Measurements from ENCODE around the gene ZGPAT.
"Not testable (repeated sequence)": the region's sequence is repeated elsewhere in the genome, so short reads cannot be mapped to it uniquely, and the experiment has no call there.

ZGPAT gene

DNA sequence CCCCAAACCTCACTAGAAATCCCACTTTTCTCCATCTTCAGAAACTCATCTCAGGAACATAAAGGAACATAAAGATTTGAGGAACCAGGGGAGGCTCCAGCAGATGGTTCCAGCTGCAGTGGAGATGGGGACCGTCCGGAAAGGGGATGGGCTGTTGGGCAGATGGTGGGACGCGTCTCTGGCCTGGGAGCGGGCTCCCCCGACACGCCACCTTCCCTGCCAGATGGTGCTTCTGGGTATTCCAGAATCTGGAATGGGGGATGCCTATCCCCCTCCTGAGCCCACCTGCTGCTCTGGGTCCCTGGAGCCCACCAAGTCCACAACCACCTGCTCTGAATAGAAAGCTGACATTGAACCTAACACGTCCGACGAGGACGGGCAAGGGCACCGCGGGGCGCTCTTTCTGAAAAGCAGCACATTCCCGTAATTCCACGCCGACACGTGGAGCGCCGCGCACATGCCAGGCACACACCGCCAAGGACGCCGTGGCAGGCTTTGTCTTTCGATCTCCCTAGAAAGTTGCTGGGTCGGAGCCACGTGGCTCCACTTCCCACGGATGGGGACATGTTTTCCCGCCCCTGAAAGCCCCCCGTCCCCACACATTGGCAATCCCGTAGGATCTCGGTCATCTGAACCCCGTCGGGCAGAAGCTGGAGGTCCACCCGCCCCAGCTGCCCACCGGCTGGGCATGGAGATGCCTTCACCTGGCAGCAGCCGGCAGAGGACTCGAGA, 59.0 kb downstream of the ZGPAT start:
- DNase-seq, result no peak

DNA sequence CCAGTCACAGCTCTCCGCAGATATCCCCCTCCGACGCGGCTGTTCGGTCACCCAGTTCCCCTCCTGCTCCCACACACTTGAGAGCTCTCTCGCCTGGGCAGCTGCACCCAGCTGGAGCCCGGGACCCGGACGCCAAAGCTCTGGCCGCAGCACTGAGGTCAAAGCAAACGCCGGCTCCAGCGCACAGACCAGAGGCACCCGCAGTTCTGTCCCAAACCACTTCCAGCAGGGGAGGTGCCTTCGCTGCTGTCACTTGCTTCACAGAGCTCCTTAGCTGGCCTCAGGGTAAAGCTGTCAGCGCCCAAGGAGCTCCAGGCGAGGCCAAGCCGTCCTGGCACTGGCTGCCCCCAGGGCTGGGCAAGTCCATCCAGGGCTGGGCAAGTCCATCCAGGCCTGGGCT, 59.6 kb downstream of the ZGPAT start:
- DNase-seq, result no peak

DNA sequence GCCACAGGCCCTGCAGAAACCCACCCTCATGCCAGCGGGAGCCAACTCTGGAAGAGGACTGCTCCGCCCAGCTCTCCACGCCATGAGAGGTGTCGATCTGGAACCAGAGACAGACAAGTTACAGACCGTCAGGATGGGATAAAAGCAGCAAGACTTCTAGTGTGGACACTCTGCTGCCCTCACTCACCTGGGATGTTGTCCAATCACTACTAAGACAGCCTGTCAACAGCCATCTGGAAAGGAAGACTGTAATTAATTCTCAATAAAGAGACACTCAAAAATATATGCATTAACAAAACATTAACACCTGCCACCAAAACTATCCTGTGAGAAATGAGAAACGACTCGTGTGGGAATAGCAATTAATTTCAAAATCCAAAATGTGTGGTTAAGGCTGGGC, 60.0 kb downstream of the ZGPAT start:
- no peak for DNase-seq

DNA sequence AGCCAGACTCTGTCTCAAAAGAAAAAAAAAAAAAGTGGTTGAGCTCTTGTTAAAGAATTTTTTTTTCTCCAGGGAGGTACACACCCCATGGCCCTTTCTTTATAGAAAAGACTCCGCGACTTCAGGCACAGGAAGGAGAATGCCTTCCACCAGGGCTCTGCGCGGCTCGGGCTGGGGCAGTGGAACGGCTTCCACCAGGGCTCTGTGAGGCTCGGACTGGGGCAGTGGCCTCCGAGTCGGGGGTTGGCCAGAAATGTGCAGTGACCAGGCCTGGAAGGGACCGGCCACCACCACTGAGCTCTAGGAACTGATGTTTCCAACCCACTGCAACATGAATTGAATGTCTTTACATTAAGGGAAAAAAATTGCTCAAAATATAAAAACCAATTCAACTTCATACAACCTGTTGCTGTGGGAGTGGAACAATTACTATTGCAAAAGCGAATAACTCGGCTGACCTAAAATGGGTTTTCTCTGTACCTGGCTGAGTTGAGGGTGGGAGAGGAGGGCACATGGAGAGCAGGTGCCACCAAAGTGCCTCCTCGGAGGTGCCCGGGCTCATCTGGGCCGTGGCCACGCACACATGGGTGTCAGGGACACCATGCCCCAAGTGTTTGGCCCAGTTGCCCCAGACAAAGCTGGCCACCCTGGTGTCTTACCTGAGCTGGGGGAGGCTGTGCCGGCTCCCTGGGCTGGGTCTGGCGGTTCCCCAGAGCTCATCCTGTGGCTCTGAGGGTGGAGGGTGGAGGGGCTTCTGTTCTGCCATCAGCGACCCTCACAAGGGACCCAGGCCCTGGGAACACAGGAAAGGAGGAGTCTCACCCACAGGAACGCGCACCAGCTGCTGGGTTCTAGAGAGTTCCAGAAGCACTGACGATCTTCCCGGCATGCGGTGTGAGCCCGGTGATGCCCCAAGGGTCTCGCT, 61.0 kb downstream of the ZGPAT start:
- no peak for DNase-seq

DNA sequence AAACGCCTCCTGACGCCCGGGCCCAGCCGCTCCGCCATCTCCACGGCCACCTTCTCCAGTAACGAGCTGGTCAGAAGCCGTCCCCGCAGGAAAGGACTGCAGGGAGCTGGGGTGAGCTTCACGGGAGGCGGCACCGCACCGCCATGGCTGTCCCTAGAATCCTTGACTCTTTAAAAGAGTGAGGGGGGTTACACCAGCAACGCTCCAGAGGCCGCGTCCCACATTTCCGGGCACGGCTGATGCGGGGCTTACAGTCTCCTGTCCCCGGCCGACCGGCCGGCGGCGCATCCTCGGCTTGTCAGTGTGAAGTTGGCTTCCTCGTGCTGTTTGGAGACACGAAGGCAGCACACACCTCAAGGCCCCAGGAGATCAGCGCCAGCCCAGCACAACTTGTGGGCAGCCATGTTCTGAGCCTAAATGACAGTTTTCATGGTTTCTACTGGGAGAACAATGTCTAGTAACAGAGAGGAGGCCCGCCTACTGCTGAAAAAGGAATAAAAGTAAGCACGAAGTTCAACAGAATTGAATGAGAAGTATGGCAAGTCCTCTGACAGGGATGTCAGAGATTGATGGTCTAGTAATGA, 62.1 kb downstream of the ZGPAT start:
- no peak for DNase-seq

DNA sequence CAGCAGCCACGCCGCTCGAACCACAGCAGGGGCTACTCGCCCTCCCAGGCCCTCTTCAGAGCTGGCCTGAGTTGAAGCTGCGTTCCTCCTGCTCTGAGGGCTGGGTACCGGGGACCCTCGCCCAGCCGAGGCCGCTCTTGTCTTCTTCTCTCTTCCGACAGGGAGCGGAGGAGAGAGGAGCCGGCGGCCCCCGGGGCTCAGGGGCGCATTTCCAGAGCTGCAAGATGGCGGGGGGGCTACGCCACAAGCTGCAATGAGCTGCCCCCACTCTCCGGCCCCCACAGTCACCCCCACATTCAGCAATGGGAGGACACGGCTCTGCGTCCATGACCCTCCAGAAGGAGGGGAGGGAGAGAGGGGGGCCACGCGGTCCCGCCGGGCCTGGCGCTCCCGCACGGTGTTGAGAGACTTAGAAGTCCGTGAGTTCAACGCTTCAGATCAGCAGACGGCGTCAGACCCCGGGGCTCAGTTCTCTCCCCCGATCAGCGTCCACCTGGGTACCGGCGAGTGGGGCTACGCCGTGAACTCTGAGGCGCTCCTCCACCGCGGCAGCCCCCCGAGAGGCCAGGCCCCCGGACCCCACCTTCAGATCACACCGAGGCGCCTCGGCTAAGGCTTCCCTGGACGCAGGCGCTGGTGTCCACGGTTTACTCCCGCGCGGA, 63.3 kb downstream of the ZGPAT start:
- DNase-seq, result no peak

DNA sequence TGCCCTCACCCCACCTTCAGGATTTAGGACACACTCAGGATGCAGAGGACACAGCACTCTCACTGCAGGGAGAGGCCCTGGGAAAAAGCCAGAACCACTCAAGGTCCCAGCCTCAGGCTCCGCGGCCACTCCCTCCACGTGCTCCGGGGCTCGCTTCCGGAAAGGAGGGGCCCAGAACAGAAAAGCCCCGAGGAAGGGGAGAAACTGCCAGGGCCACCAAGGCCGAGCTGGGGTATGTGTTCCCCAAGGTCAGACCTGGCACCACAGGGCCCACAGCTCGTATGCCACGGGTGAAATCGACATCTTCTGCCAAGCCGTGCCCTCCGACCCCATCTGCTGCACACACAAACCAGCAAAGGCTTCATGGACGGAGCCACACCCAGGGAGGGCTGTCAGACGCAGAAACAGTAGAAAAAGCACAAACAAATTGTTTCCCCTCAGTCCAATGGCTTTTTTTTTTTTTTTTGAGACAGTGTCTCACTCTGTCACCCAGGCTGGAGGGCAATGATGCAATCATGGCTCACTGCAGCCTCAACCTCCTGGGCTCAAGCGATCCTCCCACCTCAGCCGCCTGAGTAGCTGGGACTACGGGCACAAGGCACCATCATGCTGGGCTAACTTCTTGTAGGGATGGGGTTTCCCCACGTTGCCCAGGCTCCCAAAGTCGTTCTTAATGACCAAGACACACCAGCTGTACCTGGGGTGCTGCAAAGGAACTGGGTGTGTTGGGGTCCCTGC, 65.1 kb downstream of the ZGPAT start:
- no peak for DNase-seq

DNA sequence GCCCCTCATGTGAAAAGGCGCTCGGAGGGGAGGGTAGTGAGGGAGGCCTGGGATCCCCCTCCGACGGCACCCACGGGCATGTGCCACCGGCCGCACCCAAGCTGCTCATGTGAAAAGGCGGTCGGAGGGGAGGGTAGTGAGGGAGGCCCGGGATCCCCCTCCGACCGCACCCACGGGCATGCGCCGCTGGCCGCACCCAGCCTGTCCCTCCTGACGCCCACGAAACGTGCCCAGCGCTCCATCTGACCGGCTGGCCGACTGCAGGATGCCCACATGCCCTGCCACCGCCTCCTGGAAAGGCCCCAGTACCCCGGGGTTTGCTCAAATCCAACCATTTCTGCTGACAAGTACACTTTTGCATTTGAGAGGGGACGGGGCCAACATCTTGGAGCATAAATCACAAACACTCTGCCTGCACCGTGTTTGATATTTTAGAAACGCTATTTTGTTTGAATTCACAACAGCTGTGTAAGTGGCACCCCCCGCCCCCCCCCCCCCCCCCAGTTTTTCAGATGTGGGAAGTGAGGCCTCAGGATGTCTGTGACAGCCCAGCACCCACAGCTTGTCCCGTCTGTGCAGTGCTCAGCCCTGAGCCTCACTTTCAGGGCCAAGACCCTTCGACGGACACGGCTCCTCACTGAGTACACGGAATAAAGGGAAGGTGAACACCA, 65.9 kb downstream of the ZGPAT start:
- DNase-seq, result no peak

DNA sequence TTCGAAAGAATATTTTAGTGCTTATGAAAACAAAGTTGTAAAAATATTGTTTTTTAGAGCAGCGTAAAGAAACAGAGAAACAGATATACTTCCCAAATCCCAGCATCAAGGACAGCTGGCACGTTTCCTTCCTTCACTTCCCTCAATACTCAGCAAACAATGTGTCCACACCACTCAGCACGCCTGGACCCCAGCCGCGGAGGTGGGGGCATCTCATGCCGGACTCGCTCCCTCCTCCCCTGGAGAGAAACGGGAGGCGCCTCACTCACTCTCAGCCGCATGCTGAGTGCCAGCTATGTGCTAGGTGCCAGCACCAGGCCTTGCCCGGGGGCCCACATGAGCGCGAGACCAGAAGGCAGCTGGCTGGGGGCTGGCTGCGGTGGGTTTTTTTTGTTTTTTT, 66.5 kb downstream of the ZGPAT start:
- no peak for DNase-seq

DNA sequence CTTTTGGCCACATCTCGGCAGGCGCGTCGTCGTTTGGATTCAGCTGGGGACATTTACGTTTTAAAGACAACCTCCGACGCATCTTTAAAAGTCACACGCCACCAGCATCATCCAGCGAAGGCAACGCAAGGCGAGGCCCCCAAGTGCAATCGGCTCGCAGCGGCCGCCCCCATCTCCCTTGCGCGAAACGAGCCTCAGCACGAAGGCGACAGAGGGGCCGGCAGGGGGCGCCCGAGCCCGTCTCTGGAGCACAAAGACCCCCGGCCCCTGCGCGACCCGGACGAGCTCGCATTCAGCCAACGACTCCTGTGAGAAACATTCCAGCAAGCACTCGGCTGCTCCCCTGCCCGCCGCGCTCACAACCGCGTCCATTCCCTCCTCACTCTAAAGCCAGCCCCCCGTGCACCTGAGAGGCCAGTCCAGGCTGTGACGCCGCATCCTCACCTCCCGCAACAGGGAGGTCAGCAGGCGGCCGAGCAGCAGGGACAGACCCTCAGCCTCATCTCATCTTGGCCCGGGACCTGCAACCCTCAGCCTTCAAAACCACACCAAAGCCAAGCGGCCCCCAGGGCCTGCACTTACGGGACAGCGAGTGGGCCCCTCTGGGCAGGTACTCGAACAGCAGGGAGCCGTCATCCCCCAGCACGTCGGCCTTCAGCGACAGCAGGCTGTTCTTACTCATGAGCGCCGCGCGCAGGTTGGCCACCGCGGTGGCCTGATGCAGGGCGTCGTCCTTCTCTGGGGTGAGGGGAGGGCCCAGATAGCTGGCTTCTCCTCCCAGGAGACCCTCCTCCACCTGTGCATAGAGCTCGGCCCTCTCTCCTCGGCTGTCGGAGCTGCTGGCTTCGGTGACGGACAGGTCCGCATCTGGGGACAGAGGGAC, 67.5 kb downstream of the ZGPAT start:
- no peak for DNase-seq

DNA sequence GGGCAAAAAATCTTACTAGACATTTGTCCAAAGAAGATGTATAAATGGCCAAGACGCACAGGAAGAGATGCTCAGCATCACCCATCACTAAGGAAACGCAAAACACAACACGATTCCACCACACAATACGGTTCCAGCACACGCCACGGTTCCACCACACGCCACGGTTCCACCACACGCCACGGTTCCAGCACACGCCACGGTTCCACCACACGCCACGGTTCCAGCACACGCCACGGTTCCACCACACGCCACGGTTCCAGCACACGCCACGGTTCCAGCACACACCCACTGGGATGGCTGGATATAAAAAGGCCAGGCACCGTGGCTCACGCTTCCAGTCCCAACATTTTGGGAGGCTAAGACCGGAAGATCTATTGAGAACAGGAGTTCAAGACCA, 69.0 kb downstream of the ZGPAT start:
- not testable (repeated sequence) for DNase-seq

DNA sequence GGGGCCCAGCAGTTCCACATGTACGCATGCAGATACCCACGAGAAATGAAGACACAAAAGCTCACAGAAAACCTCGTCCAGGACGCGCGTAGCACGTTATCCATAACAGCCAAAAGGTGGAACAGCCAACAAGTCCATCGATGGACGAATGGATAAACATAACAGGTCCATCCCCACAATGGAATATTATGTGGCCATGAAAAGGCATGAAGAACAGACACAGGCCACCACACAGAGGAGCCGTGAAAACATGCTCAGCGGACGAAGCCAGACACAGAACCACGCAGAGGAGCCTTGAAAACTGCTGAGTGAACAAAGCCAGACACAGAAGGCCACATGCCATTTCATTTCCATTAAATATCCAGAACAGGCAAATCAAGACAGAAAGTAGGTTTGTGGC, 69.8 kb downstream of the ZGPAT start:
- no peak for DNase-seq

DNA sequence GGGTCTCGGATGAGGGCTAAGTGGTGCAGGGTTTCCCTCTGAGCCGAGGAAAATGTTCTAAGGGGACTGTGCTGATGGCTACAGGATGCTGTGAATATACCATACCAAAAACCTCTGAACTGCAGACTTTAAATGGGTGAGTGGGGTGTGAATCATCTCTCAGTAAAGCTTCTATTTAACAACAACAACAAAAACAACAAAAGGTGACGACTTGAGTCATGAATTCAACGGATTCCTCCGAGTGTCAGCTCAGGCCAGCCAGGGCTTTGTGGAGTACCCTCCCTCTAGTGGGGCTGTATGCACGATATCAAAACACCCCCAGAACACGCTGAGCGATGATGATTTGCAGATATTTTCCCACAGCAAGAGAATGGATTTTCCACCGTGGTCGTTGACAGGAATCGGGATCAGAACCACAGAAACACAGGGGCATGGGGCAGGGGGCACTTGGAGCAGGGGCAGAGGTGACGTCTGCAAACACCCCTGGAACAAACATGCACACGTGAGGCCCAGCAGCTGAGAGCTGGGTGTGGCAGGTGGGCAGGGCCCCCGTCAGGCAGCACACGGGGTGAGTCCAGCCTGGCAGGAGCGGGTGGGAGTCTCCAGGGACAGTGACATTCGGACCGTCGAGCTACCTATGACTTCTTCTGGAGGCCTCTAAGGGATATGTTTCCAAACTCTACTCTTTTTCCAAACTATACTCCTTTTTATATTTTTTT, 70.4 kb downstream of the ZGPAT start:
- DNase-seq, result no peak

DNA sequence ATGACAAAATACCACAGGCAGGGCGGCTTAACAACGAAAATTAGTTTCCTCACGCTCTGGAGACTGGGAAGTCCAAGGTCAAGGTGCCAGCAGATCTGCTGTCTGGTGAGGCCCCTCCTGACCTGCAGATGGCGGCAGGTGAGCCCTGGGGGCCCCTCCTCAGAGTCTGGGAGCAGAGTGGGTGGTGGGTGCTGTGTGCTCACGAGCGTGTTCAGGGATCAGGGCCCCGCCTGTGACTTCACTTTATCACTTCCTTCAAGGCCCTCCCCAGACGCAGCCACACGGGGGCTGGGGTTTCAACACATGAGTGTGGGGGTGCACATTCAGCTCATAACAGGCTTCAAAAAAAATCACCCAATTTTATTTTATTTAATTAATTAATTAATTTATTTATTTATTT, 71.0 kb downstream of the ZGPAT start:
- DNase-seq, result no peak

DNA sequence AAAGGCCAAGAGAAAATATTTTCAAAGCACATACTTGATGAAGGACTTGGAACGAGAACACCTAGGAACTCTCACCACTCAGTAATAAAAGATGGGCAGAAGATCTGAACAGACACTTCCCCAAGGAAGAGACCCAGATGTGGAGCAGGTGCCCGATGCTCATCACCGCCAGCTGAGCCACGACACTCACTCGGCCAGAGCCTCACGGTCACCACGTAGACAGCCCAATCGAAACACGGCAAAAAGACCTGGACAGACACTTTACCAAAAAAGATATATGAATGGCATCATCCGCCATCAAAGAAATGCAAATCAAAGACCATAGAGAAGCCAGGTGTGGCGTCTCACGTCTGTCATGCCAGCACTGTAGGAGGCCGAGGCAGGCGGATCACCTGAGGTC, 73.3 kb downstream of the ZGPAT start:
- DNase-seq, result no peak

DNA sequence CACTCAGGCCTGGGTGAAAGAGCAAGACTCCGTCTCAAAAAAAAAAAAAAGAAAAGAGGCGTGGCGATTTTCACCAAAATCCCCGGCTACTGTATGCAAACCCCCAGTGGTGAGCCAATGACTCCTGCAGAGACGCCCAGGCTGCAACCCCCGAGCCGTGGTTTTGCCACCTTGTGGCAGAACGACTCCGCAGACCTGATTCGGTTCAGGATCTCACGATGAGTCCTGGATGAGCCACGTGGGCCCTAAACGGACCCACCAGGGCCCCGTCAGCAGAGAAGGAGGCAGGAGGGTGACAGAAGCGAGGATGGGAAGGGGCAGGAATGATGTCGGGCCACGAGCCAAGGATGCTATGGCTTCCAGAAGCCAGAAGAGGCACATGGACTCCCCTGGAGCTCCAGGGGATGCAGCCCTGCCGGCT, 74.2 kb downstream of the ZGPAT start:
- no peak for DNase-seq

DNA sequence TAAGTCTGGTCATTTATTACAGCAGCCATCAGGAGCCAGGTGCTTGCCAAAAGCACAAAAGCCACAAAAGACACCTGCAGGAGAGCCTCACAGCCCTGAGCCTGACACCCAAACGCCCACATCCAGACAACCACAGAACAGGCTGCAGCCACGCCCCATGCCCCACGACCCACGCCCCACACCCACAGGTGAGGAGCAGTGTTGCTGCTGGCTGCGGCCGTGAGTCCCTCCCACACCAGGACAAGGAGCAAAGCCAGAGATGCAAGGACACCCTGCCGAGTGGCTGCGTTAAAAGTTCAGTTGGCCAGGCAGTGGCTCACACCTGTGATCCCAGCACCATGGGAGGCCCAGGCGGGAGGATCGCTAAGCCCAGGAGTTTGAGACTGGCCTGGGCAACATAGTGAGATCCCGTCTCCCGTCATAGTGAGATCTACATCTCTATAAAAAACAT, 74.7 kb downstream of the ZGPAT start:
- DNase-seq, result no peak

DNA sequence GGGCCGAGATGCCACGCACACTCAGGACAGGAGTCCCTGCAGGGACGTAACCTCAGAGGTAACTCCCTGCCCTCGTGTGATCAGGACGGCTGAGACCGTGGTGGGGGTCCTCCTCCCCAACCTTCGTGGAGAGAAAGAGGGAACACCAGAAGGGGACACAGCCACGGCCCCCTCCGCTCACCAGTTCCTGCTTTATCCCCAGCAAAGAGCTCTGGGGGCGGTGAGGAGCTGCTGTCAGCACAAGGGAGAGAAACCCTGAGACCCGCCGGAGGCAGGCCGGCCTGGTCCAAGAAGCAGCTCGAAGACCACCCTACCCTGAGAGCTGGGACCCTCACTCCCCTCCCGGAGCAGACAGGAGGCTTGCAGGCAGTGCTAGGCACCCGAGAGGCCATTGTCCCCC, 76.1 kb downstream of the ZGPAT start:
- no peak for DNase-seq

DNA sequence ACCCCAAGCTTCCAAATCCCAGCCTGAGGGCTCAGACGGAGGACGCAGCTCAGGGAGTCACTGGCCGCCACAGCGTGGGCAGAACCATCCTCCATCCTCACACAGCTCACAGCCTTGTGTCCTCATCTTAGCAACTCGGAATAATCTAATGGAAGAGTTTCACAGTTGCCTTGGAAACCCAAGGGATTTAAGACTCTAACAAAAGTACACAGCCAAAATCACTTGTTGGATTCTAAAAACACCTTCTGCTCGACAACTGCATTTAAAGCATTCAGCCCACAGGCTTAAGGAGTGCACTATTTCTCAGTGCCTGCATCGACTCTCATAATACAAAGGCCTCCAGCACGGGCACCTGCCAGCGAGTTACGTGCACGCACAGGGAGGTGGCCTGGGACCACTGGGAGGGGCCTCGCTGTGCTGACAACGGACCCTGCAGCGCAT, 77.9 kb downstream of the ZGPAT start:
- DNase-seq, result peak; percentile 58 to 65
